ENCODE measurements around the gene CTNNB1. TPM values are rescaled to one million over a fixed set of nuclear protein-coding genes. Genes with fewer than 3 reads are reported as not detected.
"Not testable (repeated sequence)": the region's sequence is repeated elsewhere in the genome, so short reads cannot be mapped to it uniquely, and the experiment has no call there.

CTNNB1 gene
- total RNA-seq, 1 donor from 2014 or later = 416 TPM

DNA sequence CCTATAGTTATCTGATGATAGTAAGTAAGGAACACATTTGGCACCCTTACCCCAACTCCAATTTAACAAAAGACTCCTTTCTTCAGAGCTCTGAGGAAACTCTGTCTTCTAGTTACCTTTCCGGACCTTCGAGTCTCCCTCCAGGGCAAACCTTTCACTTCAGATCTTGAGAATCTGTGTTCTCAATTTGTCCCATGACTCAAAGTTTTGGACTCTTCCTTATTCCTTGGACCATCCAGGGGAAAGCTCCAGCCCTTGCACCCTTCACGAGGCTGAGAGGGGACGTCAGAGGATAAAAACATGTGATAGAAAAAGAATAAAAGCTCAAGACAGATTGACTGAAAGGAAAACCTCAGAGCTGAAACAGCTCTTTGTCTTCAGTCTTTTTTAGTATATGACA, 76.9 kb downstream of the CTNNB1 start:
- no peak for DNase-seq (ENCODE audit: low read depth)
- H3K4me3 ChIP-seq (ENCODE audit: low read depth, low read length) = no peak overlapping the region
- no peaks in the 10 kb centered on the region for H3K27me3 ChIP-seq (ENCODE audit: control insufficient read depth, insufficient read depth, low read length)
- H3K36me3 ChIP-seq (ENCODE audit: control insufficient read depth, insufficient read depth, low read length) = no peaks in the 10 kb centered on the region
- TF ChIP-seq, protein P1, sequence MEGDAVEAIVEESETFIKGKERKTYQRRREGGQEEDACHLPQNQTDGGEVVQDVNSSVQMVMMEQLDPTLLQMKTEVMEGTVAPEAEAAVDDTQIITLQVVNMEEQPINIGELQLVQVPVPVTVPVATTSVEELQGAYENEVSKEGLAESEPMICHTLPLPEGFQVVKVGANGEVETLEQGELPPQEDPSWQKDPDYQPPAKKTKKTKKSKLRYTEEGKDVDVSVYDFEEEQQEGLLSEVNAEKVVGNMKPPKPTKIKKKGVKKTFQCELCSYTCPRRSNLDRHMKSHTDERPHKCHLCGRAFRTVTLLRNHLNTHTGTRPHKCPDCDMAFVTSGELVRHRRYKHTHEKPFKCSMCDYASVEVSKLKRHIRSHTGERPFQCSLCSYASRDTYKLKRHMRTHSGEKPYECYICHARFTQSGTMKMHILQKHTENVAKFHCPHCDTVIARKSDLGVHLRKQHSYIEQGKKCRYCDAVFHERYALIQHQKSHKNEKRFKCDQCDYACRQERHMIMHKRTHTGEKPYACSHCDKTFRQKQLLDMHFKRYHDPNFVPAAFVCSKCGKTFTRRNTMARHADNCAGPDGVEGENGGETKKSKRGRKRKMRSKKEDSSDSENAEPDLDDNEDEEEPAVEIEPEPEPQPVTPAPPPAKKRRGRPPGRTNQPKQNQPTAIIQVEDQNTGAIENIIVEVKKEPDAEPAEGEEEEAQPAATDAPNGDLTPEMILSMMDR (IDR thresholded peaks at IDR 0.05; ENCODE audit: insufficient read depth, low read length, poor library complexity, severe bottlenecking) = no peak

DNA sequence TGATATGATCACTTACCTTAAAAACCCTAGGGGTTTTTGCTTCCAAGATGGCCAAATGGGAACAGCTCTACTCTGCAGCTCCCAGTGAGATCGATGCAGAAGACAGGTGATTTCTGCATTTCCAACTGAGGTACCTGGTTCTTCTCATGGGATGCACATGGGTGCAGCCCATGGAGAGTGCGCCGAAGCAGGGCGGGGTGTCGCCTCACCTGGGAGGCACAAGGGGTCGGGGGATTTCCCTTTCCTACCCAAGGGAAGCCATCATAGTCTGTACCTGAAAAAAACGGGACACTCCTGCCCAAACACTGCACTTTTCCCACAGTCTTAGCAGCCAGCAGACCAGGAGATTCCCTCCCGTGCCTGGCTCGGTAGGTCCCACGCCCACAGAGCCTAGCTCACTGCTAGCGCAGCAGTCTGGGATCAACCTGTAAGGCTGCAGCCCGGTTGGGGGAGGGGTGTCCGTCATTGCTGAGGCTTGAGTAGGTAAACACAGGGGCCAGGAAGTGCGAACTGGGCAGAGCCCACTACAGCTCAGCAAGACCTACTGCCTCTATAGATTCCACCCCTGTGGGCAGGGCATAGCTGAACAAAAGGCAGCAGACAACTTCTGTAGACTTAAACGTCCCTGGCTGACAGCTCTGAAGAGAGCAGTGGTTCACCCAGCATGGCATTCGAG, 78.6 kb downstream of the CTNNB1 start:
- H3K36me3 ChIP-seq (ENCODE audit: control insufficient read depth, insufficient read depth, low read length) = no peaks in the 10 kb centered on the region
- no peaks in the 10 kb centered on the region for H3K27me3 ChIP-seq (ENCODE audit: control insufficient read depth, insufficient read depth, low read length)
- TF ChIP-seq, protein P1 (IDR thresholded peaks at IDR 0.05; ENCODE audit: insufficient read depth, low read length, poor library complexity, severe bottlenecking) = no peak
- DNase-seq (ENCODE audit: low read depth) = no peak
- H3K4me3 ChIP-seq (ENCODE audit: low read depth, low read length) = no peak overlapping the region

DNA sequence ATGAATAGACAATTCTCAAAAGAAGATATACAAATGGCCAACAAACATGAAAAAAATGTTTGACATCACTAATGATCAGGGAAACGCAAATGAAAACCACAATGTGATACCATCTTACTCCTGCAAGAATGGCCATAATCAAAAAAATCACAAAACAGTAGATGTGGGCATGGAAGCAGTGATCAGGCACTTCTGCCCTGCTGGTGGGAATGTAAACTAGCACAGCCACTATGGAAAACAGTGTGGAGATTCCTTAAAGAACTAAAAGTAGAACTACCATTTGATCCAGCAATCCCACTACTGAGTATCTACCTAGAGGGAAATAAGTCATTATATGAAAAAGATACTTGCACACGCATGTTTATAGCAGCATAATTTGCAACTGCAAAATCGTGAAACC, 85.6 kb downstream of the CTNNB1 start:
- DNase-seq (ENCODE audit: low read depth); H3K4me3 ChIP-seq (ENCODE audit: low read depth, low read length); H3K36me3 ChIP-seq (ENCODE audit: control insufficient read depth, insufficient read depth, low read length); H3K27me3 ChIP-seq (ENCODE audit: control insufficient read depth, insufficient read depth, low read length): not testable (repeated sequence)

DNA sequence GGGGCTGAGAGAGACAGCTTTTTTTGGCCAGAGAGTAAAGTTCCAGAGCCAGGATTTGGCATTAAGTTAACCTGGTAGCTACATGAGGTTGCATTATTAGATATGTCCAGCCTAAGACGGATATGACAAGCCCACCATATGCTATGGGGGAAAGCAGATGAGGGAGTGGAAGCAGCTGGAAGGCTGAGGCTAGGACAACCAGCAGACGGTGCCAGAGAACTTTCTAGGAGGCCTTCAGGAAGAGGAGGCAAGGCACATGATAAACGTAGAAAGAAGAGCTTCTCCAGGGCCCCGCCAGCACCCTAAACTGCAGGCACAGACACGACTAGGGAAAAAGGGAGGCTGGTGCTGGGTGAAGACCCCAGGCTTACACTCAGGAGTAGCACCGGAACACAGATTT, 87.0 kb downstream of the CTNNB1 start:
- no peak overlapping the region for H3K4me3 ChIP-seq (ENCODE audit: low read depth, low read length)
- TF ChIP-seq, protein P1 (IDR thresholded peaks at IDR 0.05; ENCODE audit: insufficient read depth, low read length, poor library complexity, severe bottlenecking) = peak; percentile 2
- DNase-seq (ENCODE audit: low read depth) = no peak
- H3K27me3 ChIP-seq (ENCODE audit: control insufficient read depth, insufficient read depth, low read length) = no peaks in the 10 kb centered on the region
- H3K36me3 ChIP-seq (ENCODE audit: control insufficient read depth, insufficient read depth, low read length) = no peaks in the 10 kb centered on the region

DNA sequence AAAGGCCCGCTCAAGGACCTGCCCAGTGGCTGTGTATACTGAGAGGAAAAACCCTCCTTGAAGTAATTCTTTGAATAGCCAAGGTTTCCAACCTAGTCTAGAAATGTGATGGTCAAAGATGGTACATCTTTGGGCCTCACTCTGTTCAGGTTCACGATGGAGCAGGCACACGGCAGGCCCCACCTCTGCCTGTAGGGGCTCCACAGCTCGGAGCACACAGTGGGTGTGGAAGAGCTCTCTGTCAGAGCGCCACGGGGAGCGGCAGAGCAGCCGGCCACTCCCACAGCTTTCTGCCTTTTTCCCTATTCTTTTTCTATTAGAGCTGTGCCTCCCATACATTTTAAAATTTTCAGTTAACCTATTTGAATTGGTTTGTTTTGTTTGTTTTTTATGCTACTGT, 89.5 kb downstream of the CTNNB1 start:
- TF ChIP-seq, protein P1 (IDR thresholded peaks at IDR 0.05; ENCODE audit: insufficient read depth, low read length, poor library complexity, severe bottlenecking) = no peak
- Histone ChIP-seq H3K36me3 (ENCODE audit: control insufficient read depth, insufficient read depth, low read length) (no peaks in the 10 kb centered on the region), H3K4me3 (ENCODE audit: low read depth, low read length) (no peak overlapping the region), H3K27me3 (ENCODE audit: control insufficient read depth, insufficient read depth, low read length) (no peaks in the 10 kb centered on the region)
- DNase-seq (ENCODE audit: low read depth) = no peak
